NT2/D1 (cell line): ENCODE data around the gene SPNS3.

Experiments
- YY1 ChIP-seq: IDR thresholded peaks from 2 replicates; pipeline ENCODE4 v1.6.1; 2011; ENCODE audit not compliant: insufficient read length, insufficient read depth
- ZNF274 ChIP-seq: IDR thresholded peaks from 2 replicates; pipeline ENCODE4 v1.6.1; 2011; ENCODE audit warnings: mild to moderate bottlenecking, low read depth, low read length

- TF ChIP-seq YY1 (no peak), ZNF274 (no peak)
These were observed 11.2 kb downstream of the SPNS3 start for GRCh38 chr17:4444782-4445473.
